Esophagus muscularis mucosa (tissue), 4 donors: Measurements from ENCODE around the gene MMP24OS.
A peak's percentile ranks its signal among the peaks of the same experiment; 100 is the strongest.

ENCODE experiments used
- CTCF ChIP-seq, 3 experiments: fragments of 200-600 bp in 2 of 3; fragments of 450-650 bp in 1 of 3; sonication (generic) in 2 of 3; IDR thresholded peaks; one replicate each; pipeline ENCODE4 v1.5.1; 2017 to 2019; ENCODE audit warnings: antibody characterized with exemption in 3 of 3, mild to moderate bottlenecking in 2 of 3, moderate library complexity in 1 of 3
- EP300 ChIP-seq: sonication (generic); formaldehyde crosslinking; IDR thresholded peaks from one replicate; pipeline ENCODE4 v1.6.1; 2017; ENCODE audit warnings: antibody characterized with exemption
- POLR2A ChIP-seq: fragments of 450-650 bp; IDR thresholded peaks from one replicate; pipeline ENCODE4 v1.6.1; 2017; ENCODE audit warnings: antibody characterized with exemption, moderate library complexity, mild to moderate bottlenecking, low read depth

- TF ChIP-seq CTCF (IDR thresholded peaks at IDR 0.05) (peak; percentile 86 to 98 (median 91)), POLR2A (no peak), EP300 (no peak)
These were observed 26.0 kb upstream of the MMP24OS start for GRCh38 chr20:35303735-35304491.
